GM12801 (cell line): ENCODE data around the gene LPCAT1.

Experiments
- CTCF ChIP-seq: IDR thresholded peaks from one replicate; pipeline ENCODE4 v1.5.1; 2011; ENCODE audit warnings: control low read depth; ENCODE audit not compliant: insufficient read length; ENCODE audit errors: extremely low read depth

LPCAT1 gene

DNA sequence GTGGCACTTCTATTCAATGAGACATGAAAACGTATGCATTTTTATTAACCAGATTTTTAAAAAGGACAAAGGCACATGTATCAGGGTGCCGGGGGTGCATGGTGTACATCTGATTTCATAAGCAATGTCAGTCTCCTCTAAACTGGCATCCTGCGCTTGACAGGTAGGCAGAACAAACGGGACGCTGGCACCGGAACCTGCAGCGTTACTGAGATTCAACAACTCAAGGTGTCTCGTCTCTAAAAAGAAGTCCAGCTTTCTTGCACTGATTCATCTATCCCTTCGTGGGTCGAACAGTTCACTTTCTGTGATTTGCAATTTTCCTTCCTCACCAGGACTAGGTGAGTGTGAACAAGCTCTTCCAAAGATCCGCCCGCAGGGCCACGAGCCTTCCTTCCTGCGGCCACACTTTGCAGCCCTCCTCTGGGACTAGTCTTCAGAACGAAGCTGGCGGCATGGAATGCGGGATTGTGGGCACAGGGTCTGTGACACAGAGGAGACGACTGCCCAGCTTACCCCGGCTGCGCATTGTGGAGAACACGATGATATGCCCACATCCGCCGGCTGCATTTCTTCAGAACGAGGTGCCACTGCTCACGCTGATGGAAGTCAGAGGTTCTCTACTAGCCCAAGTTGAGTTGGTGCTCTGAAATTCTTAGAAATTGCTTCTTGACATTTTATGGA is 85.7 kb downstream of the LPCAT1 start:
- TF ChIP-seq CTCF, result no peak

DNA sequence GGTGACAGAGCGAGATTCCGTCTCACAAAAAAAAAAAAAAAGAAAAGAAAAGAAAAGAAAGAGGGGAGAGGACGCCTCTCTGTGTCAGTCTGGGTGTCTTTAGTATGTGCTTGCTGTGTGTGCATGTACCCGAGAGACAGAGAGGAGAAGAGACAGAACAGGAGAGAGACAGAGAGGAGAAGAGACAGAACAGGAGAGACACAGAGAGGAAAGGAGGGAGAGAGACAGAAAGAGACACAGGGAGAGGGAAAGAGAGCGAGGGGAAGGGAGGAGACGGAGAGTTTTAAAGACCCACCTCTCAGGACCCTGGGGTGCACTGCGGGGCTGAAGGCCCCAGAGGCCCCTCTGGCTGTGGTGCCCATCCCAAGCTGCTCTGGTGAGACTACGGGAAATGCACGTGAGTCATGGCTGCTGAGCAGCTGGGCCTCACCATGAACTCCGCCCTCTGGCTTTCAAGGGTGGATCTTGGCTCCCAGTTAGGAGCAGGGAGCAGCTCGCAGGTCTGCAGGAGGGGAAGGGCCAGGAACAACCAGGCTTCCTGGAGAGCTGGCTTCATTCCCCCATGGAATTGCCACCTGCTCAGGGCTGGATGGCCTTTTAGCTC is 86.4 kb downstream of the LPCAT1 start:
- TF ChIP-seq CTCF, result no peak

- no peak for TF ChIP-seq CTCF
These were observed 87.1 kb downstream of the LPCAT1 start for GRCh38 chr5:1436681-1437080.

DNA sequence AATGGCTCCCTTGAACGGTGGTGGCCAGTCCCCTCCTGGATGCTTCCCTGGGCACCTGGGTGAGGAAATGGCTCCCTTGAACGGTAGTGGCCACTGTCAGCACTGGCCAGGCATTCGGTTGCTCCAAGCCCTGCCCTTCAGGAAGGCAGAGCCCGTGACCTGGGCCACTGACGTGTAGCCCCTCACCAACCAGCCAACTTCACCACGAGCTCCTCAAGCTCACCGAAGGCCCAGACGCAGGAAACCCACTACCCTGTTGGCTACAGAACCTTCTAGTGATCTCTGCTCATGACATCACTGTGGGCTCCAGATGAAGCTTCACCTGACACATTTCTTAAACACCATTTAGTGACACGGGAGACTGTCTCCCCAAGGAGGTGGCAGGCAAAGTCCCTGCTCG is 87.7 kb downstream of the LPCAT1 start:
- TF ChIP-seq CTCF, result no peak

DNA sequence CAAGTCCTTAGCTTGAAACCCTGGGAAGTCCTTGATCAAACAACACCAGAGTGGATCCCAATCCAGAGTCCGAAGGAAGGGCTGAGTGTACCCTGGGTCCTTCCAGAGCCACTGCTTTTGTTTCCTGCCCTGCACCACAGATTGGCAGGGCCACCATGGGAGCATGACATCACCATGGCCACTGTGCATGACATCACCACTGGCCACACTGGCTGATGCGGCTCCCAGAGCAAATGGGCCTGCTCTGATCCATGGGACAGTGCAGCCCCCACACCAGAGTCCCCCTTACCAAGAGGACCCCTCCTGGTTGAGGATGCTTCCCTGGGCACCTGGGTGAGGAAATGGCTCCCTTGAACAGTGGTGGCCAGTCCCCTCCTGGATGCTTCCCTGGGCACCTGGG is 88.4 kb downstream of the LPCAT1 start:
- no peak for TF ChIP-seq CTCF

GRCh38 chr5:1432296-1432695 is 91.5 kb downstream of the LPCAT1 start:
- TF ChIP-seq CTCF, result no peak

- no peak for TF ChIP-seq CTCF
These were observed 91.9 kb downstream of the LPCAT1 start for GRCh38 chr5:1431896-1432295.
